ENCODE data around the gene FOXP4.

FOXP4 gene, protein sequence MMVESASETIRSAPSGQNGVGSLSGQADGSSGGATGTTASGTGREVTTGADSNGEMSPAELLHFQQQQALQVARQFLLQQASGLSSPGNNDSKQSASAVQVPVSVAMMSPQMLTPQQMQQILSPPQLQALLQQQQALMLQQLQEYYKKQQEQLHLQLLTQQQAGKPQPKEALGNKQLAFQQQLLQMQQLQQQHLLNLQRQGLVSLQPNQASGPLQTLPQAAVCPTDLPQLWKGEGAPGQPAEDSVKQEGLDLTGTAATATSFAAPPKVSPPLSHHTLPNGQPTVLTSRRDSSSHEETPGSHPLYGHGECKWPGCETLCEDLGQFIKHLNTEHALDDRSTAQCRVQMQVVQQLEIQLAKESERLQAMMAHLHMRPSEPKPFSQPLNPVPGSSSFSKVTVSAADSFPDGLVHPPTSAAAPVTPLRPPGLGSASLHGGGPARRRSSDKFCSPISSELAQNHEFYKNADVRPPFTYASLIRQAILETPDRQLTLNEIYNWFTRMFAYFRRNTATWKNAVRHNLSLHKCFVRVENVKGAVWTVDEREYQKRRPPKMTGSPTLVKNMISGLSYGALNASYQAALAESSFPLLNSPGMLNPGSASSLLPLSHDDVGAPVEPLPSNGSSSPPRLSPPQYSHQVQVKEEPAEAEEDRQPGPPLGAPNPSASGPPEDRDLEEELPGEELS

DNA sequence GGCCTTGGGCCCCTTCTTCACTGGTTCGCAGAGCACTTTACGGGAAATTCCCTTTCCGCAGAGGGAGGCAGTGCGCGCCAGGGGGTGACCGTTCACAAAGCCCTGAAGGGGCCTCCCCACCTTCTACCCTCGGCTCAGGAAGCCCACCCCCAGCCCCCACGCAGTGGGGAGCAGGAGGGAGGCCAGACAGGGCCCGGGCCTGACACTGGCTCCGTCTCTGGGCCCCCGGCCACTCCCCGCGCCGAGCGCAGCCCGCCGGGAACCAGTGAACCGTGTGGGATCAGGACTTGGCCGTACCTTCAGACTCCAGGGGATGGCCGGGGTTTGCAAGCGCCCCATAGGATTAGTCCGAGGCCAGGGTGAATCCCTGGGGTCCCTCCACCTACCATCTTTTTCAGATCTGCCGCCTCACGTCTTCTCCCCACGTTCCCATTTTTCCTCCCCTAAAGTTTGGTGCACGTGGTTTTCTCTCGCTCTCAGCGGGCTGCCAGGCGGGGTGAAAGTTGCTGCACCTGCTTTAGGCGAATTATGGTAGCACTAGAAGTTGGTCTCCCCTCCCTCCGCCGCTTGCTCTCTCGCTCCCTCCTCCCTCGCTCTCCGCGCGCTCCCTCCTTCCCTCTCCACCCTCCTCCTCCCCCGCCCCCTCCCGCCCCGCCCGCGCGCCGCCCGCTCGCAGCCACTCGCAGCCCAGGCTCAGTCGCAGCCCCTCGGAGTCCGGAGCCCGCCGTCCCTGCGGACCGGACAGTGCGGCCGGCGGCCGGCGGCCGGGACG, at the start of gene FOXP4:
FOXP4 (plus strand) TSS at position 679 of the 772 bp plus-strand sequence. CDS start 19,380 bp downstream, outside the sequence.
- in situ Hi-C loops (cut with HindIII; ENCODE audit: low pct_unique_long_range_greater_than_20kb, low sequenced_read_pairs): no loop called here
- DNase-seq (ENCODE audit: low read depth in 1 of 2, low spot score in 1 of 2): peak; percentile 92 to 96
- no peak for TF ChIP-seq JUND (IDR thresholded peaks at IDR 0.05; ENCODE audit: low read depth)

DNA sequence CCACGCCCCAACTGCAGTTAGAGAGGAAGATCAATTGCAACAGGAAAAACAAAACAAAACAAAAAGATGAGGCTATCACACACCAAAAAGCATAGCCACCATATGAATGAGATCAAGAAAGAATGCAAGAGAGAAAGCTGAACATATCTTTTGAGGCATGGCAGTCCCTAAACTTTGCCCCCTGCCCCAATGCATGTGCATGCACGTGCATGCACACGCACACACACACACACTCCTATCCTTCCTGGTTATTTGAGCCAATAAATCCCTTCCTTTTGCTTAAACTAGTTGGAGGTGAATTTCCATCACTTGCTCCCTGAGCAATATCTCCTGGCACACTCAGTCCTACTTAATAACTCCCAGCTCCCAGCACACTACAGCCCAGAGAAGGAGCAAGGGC, 48.6 kb upstream of the FOXP4 start:
- TF ChIP-seq JUND (IDR thresholded peaks at IDR 0.05; ENCODE audit: low read depth): no peak
- in situ Hi-C loops (cut with HindIII; ENCODE audit: low pct_unique_long_range_greater_than_20kb, low sequenced_read_pairs): no loop called here
- no peak for DNase-seq (ENCODE audit: low read depth in 1 of 2, low spot score in 1 of 2)

DNA sequence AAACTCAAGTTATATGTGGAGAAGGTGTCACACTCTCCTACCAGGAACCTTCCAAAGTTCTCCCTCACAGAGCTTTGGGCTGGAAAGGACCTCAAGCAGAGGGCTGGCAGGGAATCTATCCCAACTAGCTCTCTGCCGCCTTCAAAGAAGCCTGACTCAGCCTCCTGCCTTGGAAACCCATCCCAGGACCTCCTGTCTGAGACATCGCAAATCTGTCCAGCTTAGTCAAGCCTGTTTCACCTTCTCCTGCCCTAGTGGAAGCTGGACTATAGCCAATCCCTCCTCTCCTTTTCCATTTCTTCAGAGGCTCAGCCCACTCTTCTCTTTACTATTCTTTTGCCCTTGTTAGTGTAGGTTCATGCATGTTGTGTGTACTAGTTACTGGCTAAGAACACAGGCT, 48.2 kb upstream of the FOXP4 start:
- DNase-seq (ENCODE audit: low read depth in 1 of 2, low spot score in 1 of 2): no peak
- in situ Hi-C loops (cut with HindIII; ENCODE audit: low pct_unique_long_range_greater_than_20kb, low sequenced_read_pairs): no loop called here
- TF ChIP-seq JUND (IDR thresholded peaks at IDR 0.05; ENCODE audit: low read depth): no peak

DNA sequence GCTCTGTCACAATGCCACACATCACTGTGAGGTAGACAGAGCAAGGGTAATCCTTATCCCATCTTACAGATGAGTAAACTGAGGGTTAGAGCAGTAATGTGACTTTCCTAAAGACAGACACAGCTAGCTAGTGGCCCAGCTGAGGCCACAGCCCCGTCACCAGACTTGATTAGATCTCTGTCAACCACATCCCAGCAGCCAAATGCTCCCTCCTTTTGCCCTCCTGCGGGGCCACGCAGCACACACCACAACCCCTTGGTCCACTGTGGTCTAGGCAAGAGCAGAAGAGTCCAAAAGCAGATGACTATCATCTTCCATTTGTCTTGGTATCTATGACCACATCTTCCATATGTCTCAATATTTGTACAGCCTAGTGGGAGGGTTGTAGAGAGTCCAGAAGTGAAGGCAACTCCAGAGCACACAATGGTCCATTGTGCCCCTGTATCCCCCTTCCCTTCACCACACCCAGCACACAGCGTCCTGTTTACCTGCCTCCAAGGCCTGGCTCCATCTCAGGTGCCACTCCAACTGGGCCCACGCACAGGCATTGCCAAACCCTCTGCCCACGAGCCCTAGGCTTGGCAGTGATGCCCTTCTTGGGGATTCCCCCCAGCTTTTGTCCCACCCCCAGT, 47.1 kb upstream of the FOXP4 start:
- in situ Hi-C loops (cut with HindIII; ENCODE audit: low pct_unique_long_range_greater_than_20kb, low sequenced_read_pairs): no loop called here
- TF ChIP-seq JUND (IDR thresholded peaks at IDR 0.05; ENCODE audit: low read depth): no peak
- DNase-seq (ENCODE audit: low read depth in 1 of 2, low spot score in 1 of 2): peak in 1 of 2 experiments; percentile 48

DNA sequence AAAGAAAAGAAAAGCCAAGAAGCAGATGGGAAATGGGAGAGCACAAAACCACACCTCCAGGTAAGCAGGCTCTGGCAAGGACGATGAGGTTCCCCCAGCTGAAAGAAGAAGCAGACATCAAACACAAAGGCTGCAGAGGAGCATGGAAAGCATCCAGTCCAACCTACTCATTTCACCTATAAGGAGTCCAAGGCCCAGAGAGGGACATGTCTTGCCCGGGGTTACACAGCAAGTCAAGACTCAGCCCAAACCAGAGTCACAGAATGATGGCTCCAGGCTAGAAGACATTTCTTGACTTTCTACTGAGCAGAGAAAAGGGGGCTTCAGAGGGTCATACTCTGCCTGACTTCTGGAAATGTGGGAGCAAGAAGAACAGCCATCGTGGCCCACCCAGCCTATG, 45.6 kb upstream of the FOXP4 start:
- in situ Hi-C loops (cut with HindIII; ENCODE audit: low pct_unique_long_range_greater_than_20kb, low sequenced_read_pairs): no loop called here
- TF ChIP-seq JUND (IDR thresholded peaks at IDR 0.05; ENCODE audit: low read depth): no peak
- DNase-seq (ENCODE audit: low read depth in 1 of 2, low spot score in 1 of 2): no peak

DNA sequence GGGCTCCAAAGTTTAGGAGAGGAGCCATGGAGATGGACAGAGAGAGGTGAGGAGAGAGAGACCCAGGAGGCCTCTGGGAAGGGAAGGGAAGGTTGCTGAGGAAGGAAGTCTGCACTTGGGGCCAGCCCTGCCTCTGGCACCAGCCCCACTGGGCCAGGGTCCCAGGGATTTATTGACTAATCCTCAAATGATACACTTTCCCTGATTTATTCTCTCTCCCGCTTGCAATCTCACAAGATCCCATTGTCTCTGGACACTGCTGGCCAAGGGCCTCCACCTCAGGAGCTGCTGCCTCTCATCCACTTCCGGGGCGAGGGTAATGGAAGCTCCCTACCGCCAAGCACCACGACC, 43.6 kb upstream of the FOXP4 start:
- in situ Hi-C loops (cut with HindIII; ENCODE audit: low pct_unique_long_range_greater_than_20kb, low sequenced_read_pairs): no loop called here
- DNase-seq (ENCODE audit: low read depth in 1 of 2, low spot score in 1 of 2): no peak
- TF ChIP-seq JUND (IDR thresholded peaks at IDR 0.05; ENCODE audit: low read depth): no peak

DNA sequence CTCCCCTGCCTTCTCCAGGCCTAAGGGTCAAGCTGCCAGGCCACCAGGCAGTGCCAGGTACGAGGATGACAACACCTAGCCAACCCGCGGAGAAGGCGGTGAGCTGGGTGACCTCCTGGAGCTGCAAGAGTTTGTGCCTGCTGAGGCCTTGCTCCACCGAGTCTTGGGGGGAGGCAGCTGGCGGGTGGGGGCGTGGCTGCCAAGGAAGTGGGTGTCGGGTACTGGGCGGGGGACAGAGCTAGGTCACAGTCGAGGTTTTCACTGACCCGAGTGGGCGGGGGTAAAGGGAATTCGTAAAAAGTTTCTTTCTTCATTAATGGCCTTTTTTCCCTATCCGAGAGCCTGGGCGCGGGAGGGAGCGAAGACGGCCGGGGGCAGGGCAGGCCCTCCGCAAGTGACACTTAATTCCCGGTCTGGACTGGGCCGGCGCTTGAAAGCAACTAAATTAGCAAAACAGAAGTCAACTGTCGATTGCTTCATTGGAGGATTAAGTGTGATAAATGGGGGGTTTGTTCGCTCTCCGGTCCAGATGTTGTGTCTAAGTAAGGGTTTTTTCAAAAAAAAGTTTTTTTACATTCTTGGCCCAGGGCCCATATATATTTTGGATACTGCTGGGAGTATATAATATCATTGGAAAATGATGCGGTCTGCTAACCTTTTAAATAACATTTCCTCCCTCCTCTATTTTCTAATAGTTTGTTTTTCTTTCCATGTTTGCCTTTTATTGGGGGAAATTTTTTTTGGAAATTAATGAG, 43.1 kb upstream of the FOXP4 start:
- in situ Hi-C loops (cut with HindIII; ENCODE audit: low pct_unique_long_range_greater_than_20kb, low sequenced_read_pairs): no loop called here
- no peak for TF ChIP-seq JUND (IDR thresholded peaks at IDR 0.05; ENCODE audit: low read depth)
- no peak for DNase-seq (ENCODE audit: low read depth in 1 of 2, low spot score in 1 of 2)

DNA sequence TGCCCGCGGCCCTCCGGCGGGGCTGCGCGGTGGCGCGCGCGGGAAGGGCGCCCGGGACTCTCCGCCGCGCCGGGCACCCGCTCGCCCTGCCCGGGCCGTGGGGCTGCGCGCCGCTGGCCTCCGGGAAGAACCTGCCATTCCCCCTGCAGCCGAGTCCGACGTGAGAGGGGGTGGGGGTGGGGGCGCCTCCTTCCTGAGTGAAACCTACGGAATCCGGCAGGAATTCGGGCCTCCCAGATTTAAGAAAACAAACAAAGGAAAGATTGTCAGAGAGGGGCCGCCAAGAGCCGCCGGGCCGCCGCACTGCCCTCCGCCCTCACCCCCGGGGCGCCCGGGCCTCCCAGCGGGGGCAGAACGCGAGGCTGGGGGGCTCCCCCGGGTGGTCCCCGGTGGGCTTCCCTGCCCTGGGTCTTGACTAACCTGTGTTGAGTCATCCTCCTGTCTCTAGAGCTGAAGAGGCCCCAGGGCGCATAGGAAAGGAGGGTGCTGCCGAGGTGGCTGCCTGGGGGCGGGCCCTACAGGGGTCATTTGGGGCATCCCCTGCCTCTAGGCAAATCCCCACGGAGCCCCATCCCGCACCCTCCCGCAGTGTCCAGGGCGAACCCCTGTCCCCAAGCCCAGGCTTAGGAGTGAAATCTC, 42.2 kb upstream of the FOXP4 start:
- in situ Hi-C loops (cut with HindIII; ENCODE audit: low pct_unique_long_range_greater_than_20kb, low sequenced_read_pairs): no loop called here

DNA sequence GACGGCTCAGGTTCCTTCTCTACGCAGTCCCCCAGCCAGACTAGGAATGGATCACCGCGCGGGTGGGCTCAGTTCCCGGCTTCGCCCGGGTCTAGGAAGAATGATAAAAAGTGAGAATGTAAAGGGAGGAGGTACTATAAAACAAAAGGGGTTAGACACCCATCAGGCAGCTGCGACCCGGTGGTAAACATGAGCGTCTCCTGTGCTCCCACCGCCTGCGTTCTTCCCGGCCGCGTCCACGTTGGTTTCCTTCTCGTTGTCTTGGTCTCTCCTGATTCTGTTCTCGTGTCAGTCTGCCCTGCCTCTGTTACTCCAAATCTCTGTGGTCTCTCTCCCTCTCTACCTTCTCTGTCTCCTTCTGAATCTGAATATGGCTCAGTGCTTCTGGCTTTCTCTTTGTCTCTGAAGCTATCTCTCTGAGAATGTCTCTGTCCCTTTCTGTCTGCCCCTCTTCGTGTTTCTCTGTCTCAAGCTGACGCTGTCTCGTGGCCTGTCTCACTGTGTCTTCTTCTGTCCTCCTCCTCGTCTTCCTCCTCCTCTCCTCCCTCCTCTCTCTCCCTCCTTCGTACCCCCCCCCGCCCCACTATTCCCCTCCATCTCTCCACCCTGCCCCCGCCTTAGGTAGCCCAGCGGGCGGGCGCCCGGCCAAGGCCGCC, 41.6 kb upstream of the FOXP4 start:
- DNase-seq (ENCODE audit: low read depth in 1 of 2, low spot score in 1 of 2): peak in 1 of 2 experiments; percentile 30
- in situ Hi-C loops (cut with HindIII; ENCODE audit: low pct_unique_long_range_greater_than_20kb, low sequenced_read_pairs): no loop called here

More for the DNA sequence above, 42.2 kb upstream of the FOXP4 start:
- DNase-seq (ENCODE audit: low read depth in 1 of 2, low spot score in 1 of 2): no peak
- TF ChIP-seq JUND (IDR thresholded peaks at IDR 0.05; ENCODE audit: low read depth): no peak

DNA sequence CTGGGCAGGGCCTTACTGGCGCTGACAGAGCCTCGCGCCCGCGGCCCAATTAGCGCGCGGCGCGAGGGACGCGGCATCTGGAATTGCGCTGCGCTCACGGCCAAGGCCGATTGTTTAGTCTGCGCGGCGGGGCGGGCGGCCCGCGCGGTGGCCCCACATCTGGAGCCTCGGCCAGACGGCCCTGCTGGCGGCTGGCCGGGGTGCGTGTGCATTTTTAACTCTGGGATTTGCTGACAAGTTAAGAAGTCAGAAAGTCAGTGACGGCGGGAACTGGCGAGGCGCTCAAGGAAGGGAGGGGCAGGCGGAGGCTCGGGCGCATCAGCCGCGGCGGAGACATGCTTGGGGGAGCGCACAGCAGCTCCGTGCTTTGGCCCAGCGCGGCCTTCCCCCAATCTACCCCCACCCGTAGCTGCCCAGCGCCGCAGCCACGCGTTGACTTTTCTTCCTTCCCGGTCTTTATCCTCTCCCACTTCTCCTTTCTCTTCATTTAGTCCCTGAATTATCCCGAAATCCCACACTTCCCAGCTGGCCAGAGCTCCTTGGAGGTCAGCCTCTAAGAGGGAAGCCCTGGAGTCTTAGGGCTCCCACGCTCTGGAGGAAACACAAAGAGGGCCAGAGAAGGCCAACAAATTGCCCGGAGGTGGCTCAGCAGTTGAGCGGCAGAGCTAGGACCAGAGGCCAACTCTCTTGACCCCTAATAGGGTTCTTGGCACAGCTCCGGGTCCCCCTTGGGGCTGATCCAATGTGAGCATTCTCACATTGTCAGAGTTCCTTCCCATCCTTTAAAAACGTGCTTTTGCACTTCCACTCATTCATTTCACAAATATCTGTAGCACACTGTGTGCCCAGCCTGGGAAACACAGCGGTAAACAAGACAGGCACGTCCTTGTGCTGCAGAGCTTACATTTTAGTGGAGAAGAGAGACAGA, 40.8 kb upstream of the FOXP4 start:
- DNase-seq (ENCODE audit: low read depth in 1 of 2, low spot score in 1 of 2): peak; percentile 33 to 69
- in situ Hi-C loops (cut with HindIII; ENCODE audit: low pct_unique_long_range_greater_than_20kb, low sequenced_read_pairs): no loop called here
- no peak for TF ChIP-seq JUND (IDR thresholded peaks at IDR 0.05; ENCODE audit: low read depth)

More for the DNA sequence above, 41.6 kb upstream of the FOXP4 start:
- no peak for TF ChIP-seq JUND (IDR thresholded peaks at IDR 0.05; ENCODE audit: low read depth)

Data from T47D (cell line).